ENCODE measurements around the gene VWC2L. TPM values are rescaled to one million over a fixed set of nuclear protein-coding genes. Genes with fewer than 3 reads are reported as not detected.

The VWC2L gene
- 0.33 TPM in 1 of 2 replicates, not detected in the other for total RNA-seq (2014; rRNA removed; shearing (Covaris generic))

GRCh38 chr2:214410918-214411554, at the start of gene VWC2L:
TSS of gene VWC2L (plus strand) at chr2:214411054. CDS start at chr2:214414194, 3,140 bp downstream.
- Histone ChIP-seq H3K4me3 (ENCODE audit: insufficient read depth, low read depth, low read length) (no peak within 1 kb of the TSS), H3K27me3 (ENCODE audit: control insufficient read depth, insufficient read depth, low read length) (no peaks in the 10 kb centered on the region; the same call in 1 of the 2 replicates), H3K36me3 (replicated peaks; ENCODE audit: control insufficient read depth, insufficient read depth, low read length) (no peaks in the 10 kb centered on the region)
- DNase-seq: peak; percentile 42

GRCh38 chr2:214361116-214361515, 49.7 kb upstream of the VWC2L start:
- Histone ChIP-seq H3K36me3 (replicated peaks; ENCODE audit: control insufficient read depth, insufficient read depth, low read length) (no peaks in the 10 kb centered on the region), H3K4me3 (ENCODE audit: insufficient read depth, low read depth, low read length) (no peak overlapping the region), H3K27me3 (ENCODE audit: control insufficient read depth, insufficient read depth, low read length) (no peaks in the 10 kb centered on the region)
- no peak for DNase-seq

DNA sequence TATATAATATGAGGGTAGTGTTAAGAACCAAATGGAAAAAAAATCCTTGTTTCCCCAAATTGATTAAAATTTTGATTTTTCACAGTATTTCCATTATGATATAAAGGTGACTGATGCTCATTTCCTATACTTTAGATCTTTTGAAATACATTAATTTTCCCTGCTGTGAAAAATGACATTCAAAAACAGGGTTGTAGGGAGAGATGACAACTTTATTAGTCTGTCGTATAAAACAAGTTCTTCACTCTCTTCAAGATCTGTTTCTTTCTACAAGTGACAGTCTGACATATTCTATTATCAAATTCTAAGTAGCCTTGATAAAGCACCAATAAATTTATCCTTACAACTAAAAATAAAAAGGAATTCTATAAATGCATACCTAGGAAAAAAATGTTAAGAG, 45.3 kb upstream of the VWC2L start:
- no peaks in the 10 kb centered on the region for H3K36me3 ChIP-seq (replicated peaks; ENCODE audit: control insufficient read depth, insufficient read depth, low read length)
- H3K27me3 ChIP-seq (ENCODE audit: control insufficient read depth, insufficient read depth, low read length): no peaks in the 10 kb centered on the region
- DNase-seq: no peak
- no peak overlapping the region for H3K4me3 ChIP-seq (ENCODE audit: insufficient read depth, low read depth, low read length)

DNA sequence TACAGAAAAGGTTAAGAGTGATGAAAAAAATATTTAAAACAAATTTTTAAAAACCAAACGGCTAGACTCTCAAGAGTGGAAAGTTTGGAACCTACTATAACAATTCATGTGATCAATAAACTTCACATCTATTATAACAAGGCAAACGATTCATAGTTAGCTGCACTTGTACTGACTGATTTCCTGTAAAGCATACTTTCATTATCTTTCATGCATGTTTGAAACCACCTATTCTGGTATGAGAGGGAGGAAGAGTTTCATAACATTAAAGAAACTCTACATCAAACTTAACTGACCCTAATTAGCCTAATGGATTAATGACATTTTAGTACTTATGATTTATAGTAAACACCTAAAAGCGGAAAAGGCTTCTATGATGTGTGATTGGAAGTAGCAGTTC, 43.7 kb upstream of the VWC2L start:
- Histone ChIP-seq H3K27me3 (ENCODE audit: control insufficient read depth, insufficient read depth, low read length) (no peaks in the 10 kb centered on the region), H3K4me3 (ENCODE audit: insufficient read depth, low read depth, low read length) (no peak overlapping the region), H3K36me3 (replicated peaks; ENCODE audit: control insufficient read depth, insufficient read depth, low read length) (no peaks in the 10 kb centered on the region)
- DNase-seq: no peak

DNA sequence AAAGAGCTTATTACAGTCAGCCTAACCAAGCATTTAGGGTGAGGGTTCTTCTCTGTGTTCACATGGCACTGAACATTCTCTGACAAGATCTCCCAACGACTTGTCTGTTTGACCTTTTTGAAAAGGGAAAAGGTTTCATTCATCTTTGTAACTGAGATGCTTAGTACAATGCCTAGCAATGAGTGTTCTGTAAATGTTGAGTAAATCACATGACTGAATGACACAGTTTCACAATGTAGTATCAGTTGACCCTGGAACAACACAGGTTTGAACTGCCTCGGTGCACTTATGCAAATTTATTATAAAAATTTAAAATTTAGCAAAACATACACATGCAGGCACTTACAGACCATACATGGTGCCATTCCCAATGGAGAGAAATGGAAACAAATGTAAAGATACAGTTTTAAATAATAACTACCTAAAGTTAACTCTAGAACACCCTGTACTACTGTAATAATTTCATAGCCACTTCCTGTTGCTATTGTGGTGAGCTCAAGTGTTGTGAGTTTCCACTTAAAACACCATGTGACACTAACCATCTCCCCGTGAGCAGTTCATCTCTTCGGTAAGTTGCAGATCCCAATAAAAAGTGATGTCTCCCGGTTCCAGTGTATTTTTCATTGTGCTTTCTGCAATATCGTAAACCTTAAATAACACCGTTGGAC, 34.1 kb upstream of the VWC2L start:
- DNase-seq: no peak
- no peaks in the 10 kb centered on the region for H3K36me3 ChIP-seq (replicated peaks; ENCODE audit: control insufficient read depth, insufficient read depth, low read length)
- no peaks in the 10 kb centered on the region for H3K27me3 ChIP-seq (ENCODE audit: control insufficient read depth, insufficient read depth, low read length)
- no peak overlapping the region for H3K4me3 ChIP-seq (ENCODE audit: insufficient read depth, low read depth, low read length)

DNA sequence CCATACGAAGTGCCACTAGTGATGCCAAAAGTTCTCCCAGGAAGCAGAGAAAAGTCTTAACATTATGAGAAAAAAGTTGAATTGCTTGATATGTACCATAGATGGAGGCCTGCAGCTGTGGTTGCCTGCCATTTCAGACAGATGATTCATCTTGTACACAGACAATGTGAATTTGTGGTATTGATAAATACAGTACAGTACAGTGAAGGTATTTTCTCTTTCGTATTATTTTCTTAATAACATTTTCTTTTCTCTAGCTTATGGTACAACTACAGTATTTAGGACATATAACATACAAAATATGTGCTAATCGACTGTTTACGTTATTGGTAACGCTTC, 33.6 kb upstream of the VWC2L start:
- no peak for DNase-seq
- H3K27me3 ChIP-seq (ENCODE audit: control insufficient read depth, insufficient read depth, low read length): no peaks in the 10 kb centered on the region
- no peak overlapping the region for H3K4me3 ChIP-seq (ENCODE audit: insufficient read depth, low read depth, low read length)
- no peaks in the 10 kb centered on the region for H3K36me3 ChIP-seq (replicated peaks; ENCODE audit: control insufficient read depth, insufficient read depth, low read length)

DNA sequence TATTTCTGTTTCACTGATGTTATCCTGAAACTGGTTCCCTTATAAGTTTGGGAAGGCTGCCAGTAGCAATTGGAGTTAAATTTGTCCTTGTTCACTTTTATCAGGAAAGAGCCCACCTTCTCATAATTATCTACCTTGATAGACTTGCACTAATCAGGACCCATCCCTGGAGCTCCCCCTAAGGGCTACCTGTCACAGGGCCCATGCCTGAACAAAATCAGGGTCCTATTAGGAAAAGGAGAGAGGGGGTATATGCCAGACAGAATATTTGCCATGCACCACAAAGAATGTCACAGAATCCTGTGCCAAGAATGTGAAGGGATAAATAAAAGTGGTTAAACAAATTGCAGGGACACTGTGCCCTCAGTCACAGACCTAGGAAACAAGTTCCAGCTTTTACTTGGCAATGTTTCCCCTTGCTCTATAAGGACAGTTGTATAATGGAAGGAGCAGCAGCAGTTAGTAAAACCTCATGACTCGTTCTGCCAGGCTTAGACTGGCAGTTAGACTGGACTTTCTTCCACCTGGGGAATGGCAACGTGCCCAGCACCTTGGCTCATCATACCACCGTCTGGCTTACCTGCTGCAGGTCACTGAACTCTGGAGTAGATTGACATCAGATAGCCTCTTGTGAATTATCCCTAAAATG, 32.3 kb upstream of the VWC2L start:
- H3K4me3 ChIP-seq (ENCODE audit: insufficient read depth, low read depth, low read length): no peak overlapping the region
- H3K27me3 ChIP-seq (ENCODE audit: control insufficient read depth, insufficient read depth, low read length): no peaks in the 10 kb centered on the region
- H3K36me3 ChIP-seq (replicated peaks; ENCODE audit: control insufficient read depth, insufficient read depth, low read length): no peaks in the 10 kb centered on the region
- DNase-seq: peak; percentile 20

DNA sequence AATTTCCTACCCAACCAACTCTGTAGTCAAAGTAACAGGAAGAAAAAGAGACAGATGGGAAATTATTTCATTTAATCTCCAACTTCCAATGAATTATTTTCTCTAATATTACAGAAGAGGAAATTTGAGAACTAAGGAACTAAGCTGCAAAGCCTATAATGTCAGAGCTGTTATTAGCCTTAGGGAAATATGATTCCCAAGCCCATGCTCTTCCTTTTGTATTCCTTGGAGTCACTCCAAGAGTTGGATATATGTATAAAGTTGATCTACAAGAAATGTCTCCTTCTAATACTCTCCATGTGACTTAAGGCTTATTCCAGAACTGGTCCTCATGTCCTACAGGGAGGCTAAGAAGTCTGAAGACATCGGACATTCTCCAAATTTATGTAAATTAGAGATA, 31.6 kb upstream of the VWC2L start:
- H3K36me3 ChIP-seq (replicated peaks; ENCODE audit: control insufficient read depth, insufficient read depth, low read length): no peaks in the 10 kb centered on the region
- H3K4me3 ChIP-seq (ENCODE audit: insufficient read depth, low read depth, low read length): no peak overlapping the region
- no peaks in the 10 kb centered on the region for H3K27me3 ChIP-seq (ENCODE audit: control insufficient read depth, insufficient read depth, low read length)
- DNase-seq: no peak

DNA sequence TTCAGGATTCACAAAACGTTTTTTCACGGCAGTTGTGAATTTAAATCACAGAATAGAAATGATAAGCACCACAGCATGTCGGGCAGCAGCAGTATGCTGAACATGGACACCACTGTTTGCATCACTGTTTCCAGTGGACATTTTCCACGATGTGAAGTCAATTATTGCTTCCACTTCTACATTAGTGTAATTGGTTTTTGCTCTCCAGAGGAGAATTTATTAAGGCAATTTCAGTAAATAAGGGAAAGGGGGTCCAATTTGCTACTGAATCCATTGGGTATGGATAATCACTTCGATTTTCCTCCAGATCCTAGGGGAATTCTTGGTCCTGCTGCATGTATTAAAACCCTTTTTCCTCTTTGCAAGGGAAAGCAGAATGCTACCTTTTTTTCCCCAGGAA, 30.2 kb upstream of the VWC2L start:
- DNase-seq: no peak
- Histone ChIP-seq H3K36me3 (replicated peaks; ENCODE audit: control insufficient read depth, insufficient read depth, low read length) (no peaks in the 10 kb centered on the region), H3K27me3 (ENCODE audit: control insufficient read depth, insufficient read depth, low read length) (no peaks in the 10 kb centered on the region), H3K4me3 (ENCODE audit: insufficient read depth, low read depth, low read length) (no peak overlapping the region)

DNA sequence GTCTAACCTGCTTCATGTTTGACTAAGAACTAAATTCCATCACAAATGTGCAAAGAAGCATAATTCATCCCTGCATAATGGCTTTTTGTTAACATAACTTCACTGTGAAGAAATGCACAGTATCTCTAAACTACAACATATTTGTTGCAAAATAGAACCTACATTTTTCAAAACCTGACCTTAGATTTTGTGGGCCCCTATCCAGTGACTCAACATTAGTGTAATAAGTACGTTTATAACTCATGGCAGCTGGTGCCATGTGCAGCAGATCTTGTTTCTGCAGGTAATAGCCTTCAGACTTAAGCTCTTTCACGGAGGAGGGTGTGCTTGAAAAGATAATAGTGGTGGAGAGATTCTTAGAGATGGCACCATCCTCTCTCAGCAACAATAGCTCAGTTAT, 28.6 kb upstream of the VWC2L start:
- H3K4me3 ChIP-seq (ENCODE audit: insufficient read depth, low read depth, low read length): no peak overlapping the region
- H3K27me3 ChIP-seq (ENCODE audit: control insufficient read depth, insufficient read depth, low read length): no peaks in the 10 kb centered on the region
- DNase-seq: no peak
- H3K36me3 ChIP-seq (replicated peaks; ENCODE audit: control insufficient read depth, insufficient read depth, low read length): no peaks in the 10 kb centered on the region

GRCh38 chr2:214386720-214387119, 24.1 kb upstream of the VWC2L start:
- no peak overlapping the region for H3K4me3 ChIP-seq (ENCODE audit: insufficient read depth, low read depth, low read length)

GRCh38 chr2:214389334-214389733, 21.5 kb upstream of the VWC2L start:
- Histone ChIP-seq H3K4me3 (ENCODE audit: insufficient read depth, low read depth, low read length) (no peak overlapping the region), H3K36me3 (replicated peaks; ENCODE audit: control insufficient read depth, insufficient read depth, low read length) (no peaks in the 10 kb centered on the region), H3K27me3 (ENCODE audit: control insufficient read depth, insufficient read depth, low read length) (no peaks in the 10 kb centered on the region)
- DNase-seq: no peak

More at GRCh38 chr2:214386720-214387119, 24.1 kb upstream of the VWC2L start:
- Histone ChIP-seq H3K36me3 (replicated peaks; ENCODE audit: control insufficient read depth, insufficient read depth, low read length) (no peaks in the 10 kb centered on the region), H3K27me3 (ENCODE audit: control insufficient read depth, insufficient read depth, low read length) (no peaks in the 10 kb centered on the region)
- no peak for DNase-seq

- no peaks in the 10 kb centered on the region for H3K27me3 ChIP-seq (ENCODE audit: control insufficient read depth, insufficient read depth, low read length)
- no peaks in the 10 kb centered on the region for H3K36me3 ChIP-seq (replicated peaks; ENCODE audit: control insufficient read depth, insufficient read depth, low read length)
- no peak for DNase-seq
- H3K4me3 ChIP-seq (ENCODE audit: insufficient read depth, low read depth, low read length): no peak overlapping the region
Observed at GRCh38 chr2:214393796-214394195, 17.1 kb upstream of the VWC2L start.

DNA sequence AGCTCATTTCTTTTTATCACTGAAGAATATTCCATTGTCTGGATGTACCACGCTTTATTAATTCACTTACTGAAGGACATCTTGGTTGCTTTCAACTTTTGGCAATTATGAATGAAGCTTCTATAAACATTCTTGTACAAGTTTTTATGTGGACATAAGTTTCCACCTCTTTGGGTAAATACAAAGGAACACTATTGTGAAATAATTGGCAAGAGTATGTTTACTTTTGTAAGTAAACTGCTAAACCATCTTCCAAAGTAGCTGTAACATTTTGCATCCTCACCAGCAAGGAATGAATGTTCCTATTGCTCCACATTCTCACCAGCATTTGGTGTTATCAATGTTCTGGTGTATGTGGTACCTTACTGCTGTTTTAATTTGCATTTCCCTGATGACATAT, 15.8 kb upstream of the VWC2L start:
- H3K27me3 ChIP-seq (ENCODE audit: control insufficient read depth, insufficient read depth, low read length): no peaks in the 10 kb centered on the region
- no peak for DNase-seq
- no peak overlapping the region for H3K4me3 ChIP-seq (ENCODE audit: insufficient read depth, low read depth, low read length)
- H3K36me3 ChIP-seq (replicated peaks; ENCODE audit: control insufficient read depth, insufficient read depth, low read length): no peaks in the 10 kb centered on the region

- no peaks in the 10 kb centered on the region for H3K36me3 ChIP-seq (replicated peaks; ENCODE audit: control insufficient read depth, insufficient read depth, low read length)
- no peaks in the 10 kb centered on the region for H3K27me3 ChIP-seq (ENCODE audit: control insufficient read depth, insufficient read depth, low read length)
- H3K4me3 ChIP-seq (ENCODE audit: insufficient read depth, low read depth, low read length): no peak overlapping the region
- no peak for DNase-seq
Observed at GRCh38 chr2:214401580-214401979, 9.3 kb upstream of the VWC2L start.
